Stimulated activated CD8-positive, alpha-beta memory T cell treated with anti-CD3 and anti-CD28 coated beads, Interleukin-7, amount 100 ng/mL, for 24 hours (primary cell): ENCODE results near the gene NRCAM.
"Not testable (repeated sequence)": the region's sequence is repeated elsewhere in the genome, so short reads cannot be mapped to it uniquely, and the experiment has no call there.

ENCODE experiments used
- DNase-seq: peaks from one replicate; pipeline ENCODE4 v3.0.0-alpha.2; 2020; ENCODE audit warnings: low read depth

The NRCAM gene

GRCh38 chr7:108396080-108396479 lies 60.2 kb downstream of the NRCAM start:
- DNase-seq = no peak

- no peak for DNase-seq
Measured at GRCh38 chr7:108395426-108395825, 60.8 kb downstream of the NRCAM start.

GRCh38 chr7:108393097-108393496 lies 63.1 kb downstream of the NRCAM start:
- not testable (repeated sequence) for DNase-seq

GRCh38 chr7:108387686-108388085 lies 68.5 kb downstream of the NRCAM start:
- not testable (repeated sequence) for DNase-seq

- no peak for DNase-seq
Measured at GRCh38 chr7:108385834-108386422, 70.3 kb downstream of the NRCAM start.

- no peak for DNase-seq
Measured at GRCh38 chr7:108384716-108385483, 71.3 kb downstream of the NRCAM start.

GRCh38 chr7:108382932-108383331 lies 73.3 kb downstream of the NRCAM start:
- DNase-seq = no peak

- DNase-seq = no peak
Measured at GRCh38 chr7:108380517-108380916, 75.7 kb downstream of the NRCAM start.

GRCh38 chr7:108376206-108376605 lies 80.0 kb downstream of the NRCAM start:
- no peak for DNase-seq

- DNase-seq = no peak
Measured at GRCh38 chr7:108375668-108376067, 80.6 kb downstream of the NRCAM start.

- DNase-seq = no peak
Measured at GRCh38 chr7:108374899-108375298, 81.3 kb downstream of the NRCAM start.

GRCh38 chr7:108372618-108373017 lies 83.6 kb downstream of the NRCAM start:
- DNase-seq = no peak

- DNase-seq = no peak
Measured at GRCh38 chr7:108370616-108371015, 85.6 kb downstream of the NRCAM start.

- no peak for DNase-seq
Measured at GRCh38 chr7:108368466-108368865, 87.8 kb downstream of the NRCAM start.

- no peak for DNase-seq
Measured at GRCh38 chr7:108367946-108368345, 88.3 kb downstream of the NRCAM start.

- no peak for DNase-seq
Measured at GRCh38 chr7:108367314-108367713, 88.9 kb downstream of the NRCAM start.

- no peak for DNase-seq
Measured at GRCh38 chr7:108363659-108364058, 92.6 kb downstream of the NRCAM start.

- DNase-seq = no peak
Measured at GRCh38 chr7:108360058-108360800, 96.0 kb downstream of the NRCAM start.

- no peak for DNase-seq
Measured at GRCh38 chr7:108358553-108358952, 97.7 kb downstream of the NRCAM start.

- DNase-seq = no peak
Measured at GRCh38 chr7:108351729-108352131, 104.5 kb downstream of the NRCAM start.

- no peak for DNase-seq
Measured at GRCh38 chr7:108348913-108349312, 107.3 kb downstream of the NRCAM start.

- DNase-seq = no peak
Measured at GRCh38 chr7:108347616-108348015, 108.6 kb downstream of the NRCAM start.

- no peak for DNase-seq
Measured at GRCh38 chr7:108345710-108346336, 110.4 kb downstream of the NRCAM start.
